ENCODE results near the gene SETD3.

GRCh38 chr14:99384450-99385417, 95.9 kb downstream of the SETD3 start:
- TF ChIP-seq EZH2 (IDR thresholded peaks at IDR 0.05; ENCODE audit: insufficient read depth, low read length) (no peak), CTCF (IDR thresholded peaks at IDR 0.05; ENCODE audit: insufficient read depth, low read depth, low read length) (no peak)
